Astrocyte (in vitro differentiated cells and primary cell): ENCODE results near the gene DENND10. TPM values are rescaled to one million over a fixed set of nuclear protein-coding genes. Genes with fewer than 3 reads are reported as not detected.

Source experiments
- DNase-seq: peaks from one replicate; pipeline ENCODE4 v3.0.0-alpha.2; 2010; ENCODE audit warnings: low read depth
- FAIRE-seq: peaks from 2 replicates; lab custom pipeline; 2011; peaks lifted over from hg19 to GRCh38; lab: Jason Lieb, UNC
- H2AFZ ChIP-seq: 2 replicates; pipeline ENCODE4 v1.6.0; 2012; ENCODE audit warnings: low read depth, low read length, inconsistent platforms
- H3K27ac ChIP-seq: 2 replicates; pipeline ENCODE4 v1.5.1; 2011; ENCODE audit warnings: low read depth, low read length, inconsistent platforms
- H3K27me3 ChIP-seq: 2 replicates; pipeline ENCODE4 v1.6.0; 2011; ENCODE audit warnings: low read length, inconsistent platforms; ENCODE audit not compliant: insufficient read depth
- H3K36me3 ChIP-seq: 2 replicates; pipeline ENCODE4 v1.5.1; 2011; ENCODE audit warnings: low read length, inconsistent platforms; ENCODE audit not compliant: insufficient read depth
- H3K4me1 ChIP-seq: 2 replicates; pipeline ENCODE4 v1.5.1; 2011; ENCODE audit warnings: low read length, inconsistent platforms; ENCODE audit not compliant: insufficient read depth
- H3K4me2 ChIP-seq: 2 replicates; pipeline ENCODE4 v1.6.0; 2012; ENCODE audit warnings: low read length, inconsistent platforms
- H3K4me3 ChIP-seq: 2 replicates; pipeline ENCODE4 v1.5.1; 2011; ENCODE audit warnings: low read depth, mild to moderate bottlenecking, low read length, inconsistent platforms; ENCODE audit not compliant: insufficient read depth
- H3K79me2 ChIP-seq: 2 replicates; pipeline ENCODE4 v1.6.0; 2012; ENCODE audit warnings: mild to moderate bottlenecking, low read length, inconsistent platforms; ENCODE audit not compliant: insufficient read depth
- H3K9ac ChIP-seq: 2 replicates; pipeline ENCODE4 v1.6.0; 2012; ENCODE audit warnings: mild to moderate bottlenecking, low read length, inconsistent platforms
- H3K9me3 ChIP-seq: 2 replicates; pipeline ENCODE4 v1.5.1; 2012; ENCODE audit warnings: low read depth, mild to moderate bottlenecking, low read length, inconsistent platforms; ENCODE audit not compliant: insufficient read depth
- H4K20me1 ChIP-seq: 2 replicates; pipeline ENCODE4 v1.6.0; 2012; ENCODE audit warnings: low read length, inconsistent platforms; ENCODE audit not compliant: insufficient read depth
- H3K27ac Mint-ChIP-seq: one replicate; pipeline ENCODE4 v1.8.0; 2021; ENCODE audit warnings: mild to moderate bottlenecking, mixed read lengths; ENCODE audit not compliant: unreplicated experiment
- H3K27me3 Mint-ChIP-seq: one replicate; pipeline ENCODE4 v1.8.0; 2021; ENCODE audit warnings: low read depth, mixed read lengths; ENCODE audit not compliant: unreplicated experiment
- H3K36me3 Mint-ChIP-seq: one replicate; pipeline ENCODE4 v1.8.0; 2021; ENCODE audit warnings: low read depth, mixed read lengths; ENCODE audit not compliant: unreplicated experiment
- H3K4me1 Mint-ChIP-seq: one replicate; pipeline ENCODE4 v1.8.0; 2021; ENCODE audit warnings: low read depth, mixed read lengths; ENCODE audit not compliant: unreplicated experiment
- H3K4me3 Mint-ChIP-seq: one replicate; pipeline ENCODE4 v1.8.0; 2021; ENCODE audit warnings: mild to moderate bottlenecking, moderate library complexity, mixed read lengths; ENCODE audit not compliant: unreplicated experiment
- H3K9me3 Mint-ChIP-seq: one replicate; pipeline ENCODE4 v1.8.0; 2021; ENCODE audit warnings: mild to moderate bottlenecking, mixed read lengths; ENCODE audit not compliant: unreplicated experiment
- CTCF ChIP-seq: IDR thresholded peaks from 2 replicates; pipeline ENCODE4 v1.5.1; 2011; ENCODE audit warnings: low read depth, mild to moderate bottlenecking, inconsistent platforms, low read length, moderate library complexity; ENCODE audit not compliant: insufficient read depth
- EZH2 ChIP-seq: IDR thresholded peaks from 2 replicates; pipeline ENCODE4 v1.6.1; 2012; ENCODE audit warnings: mild to moderate bottlenecking, low read length, inconsistent platforms; ENCODE audit not compliant: insufficient read depth
- total RNA-seq: library from RNA; stranded (reverse); gene quantifications from 2 replicates; pipeline ENCODE4 v1.2.1, GENCODE V29; 2021

DENND10 gene
- total RNA-seq, 1 donor from 2014 or later, result 41.8 TPM

GRCh38 chr10:119139464-119140067 lies 35.7 kb downstream of the DENND10 start:
- H3K27ac ChIP-seq, result no peak overlapping the region
- no peak overlapping the region for H2AFZ ChIP-seq
- Mint-ChIP-seq H3K27me3 (no peaks in the 10 kb centered on the region), H3K4me1 (peaks cover 8% of the 10 kb centered on the region), H3K27ac (peak overlapping the region; percentile 8), H3K36me3 (peaks cover 11% of the 10 kb centered on the region), H3K4me3 (no peak overlapping the region), H3K9me3 (no peaks in the 10 kb centered on the region)
- FAIRE-seq, result no peak
- no peak overlapping the region for H3K4me2 ChIP-seq
- H3K4me3 ChIP-seq, result no peak overlapping the region
- no peaks in the 10 kb centered on the region for H3K27me3 ChIP-seq
- H4K20me1 ChIP-seq, result no peaks in the 10 kb centered on the region
- no peaks in the 10 kb centered on the region for H3K4me1 ChIP-seq
- H3K36me3 ChIP-seq, result no peaks in the 10 kb centered on the region
- no peak for DNase-seq
- H3K79me2 ChIP-seq, result no peaks in the 10 kb centered on the region
- TF ChIP-seq CTCF, result peak; percentile 38
- TF ChIP-seq EZH2, result no peak
- H3K9me3 ChIP-seq, result no peaks in the 10 kb centered on the region
- H3K9ac ChIP-seq, result no peak overlapping the region

DNA sequence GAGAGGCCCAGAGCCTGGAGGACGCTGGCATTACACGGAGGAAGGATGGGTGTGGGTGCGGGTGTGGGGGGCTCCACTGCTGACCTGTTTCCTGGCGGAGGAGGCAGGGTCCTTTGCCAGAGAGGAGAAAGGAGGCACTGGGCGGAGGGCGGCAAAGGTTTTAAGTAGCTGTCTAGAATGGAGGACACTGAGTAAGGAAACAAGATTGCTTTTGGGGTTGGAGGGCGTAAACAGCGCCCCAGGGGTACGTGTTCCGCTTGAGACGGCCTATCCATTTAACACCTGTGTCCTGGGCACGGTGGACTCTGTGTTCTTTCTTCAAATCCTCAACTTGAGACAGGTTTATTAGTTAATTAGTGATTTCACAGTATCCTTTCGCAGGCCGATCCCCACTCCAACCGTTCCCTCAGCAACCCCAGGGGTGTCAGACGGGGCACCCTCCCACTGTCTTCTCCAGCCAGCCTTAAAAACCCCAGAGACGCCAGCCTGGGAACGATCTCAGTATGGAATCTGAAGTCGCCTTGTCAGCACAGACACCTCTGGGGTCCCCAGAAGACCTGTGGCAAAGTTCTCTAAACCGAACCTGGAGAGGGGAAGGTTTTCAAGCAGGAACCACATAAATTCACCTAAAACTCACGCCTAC lies 36.8 kb downstream of the DENND10 start:
- Histone ChIP-seq H3K4me3 (no peak overlapping the region), H2AFZ (no peak overlapping the region), H3K27ac (no peak overlapping the region), H3K9me3 (no peaks in the 10 kb centered on the region), H3K27me3 (no peaks in the 10 kb centered on the region), H3K9ac (no peak overlapping the region), H3K36me3 (no peaks in the 10 kb centered on the region), H3K4me1 (no peaks in the 10 kb centered on the region), H3K4me2 (no peak overlapping the region), H4K20me1 (no peaks in the 10 kb centered on the region), H3K79me2 (no peaks in the 10 kb centered on the region)
- Mint-ChIP-seq H3K4me3 (no peak overlapping the region), H3K9me3 (no peaks in the 10 kb centered on the region), H3K4me1 (peaks cover 5% of the 10 kb centered on the region), H3K27ac (no peak overlapping the region), H3K27me3 (no peaks in the 10 kb centered on the region), H3K36me3 (peaks cover 11% of the 10 kb centered on the region)
- DNase-seq (no peak), FAIRE-seq (no peak)
- no peak for TF ChIP-seq EZH2
- TF ChIP-seq CTCF, result no peak

GRCh38 chr10:119143657-119144056 lies 39.7 kb downstream of the DENND10 start:
- Histone ChIP-seq H3K27ac (no peak overlapping the region), H3K36me3 (no peaks in the 10 kb centered on the region), H3K4me2 (no peak overlapping the region), H3K4me1 (no peaks in the 10 kb centered on the region), H3K4me3 (no peak overlapping the region), H3K79me2 (no peaks in the 10 kb centered on the region), H3K9ac (no peak overlapping the region), H4K20me1 (no peaks in the 10 kb centered on the region), H3K9me3 (no peaks in the 10 kb centered on the region), H3K27me3 (no peaks in the 10 kb centered on the region), H2AFZ (no peak overlapping the region)
- H3K27me3 Mint-ChIP-seq, result no peaks in the 10 kb centered on the region
- peaks cover 2% of the 10 kb centered on the region for H3K4me1 Mint-ChIP-seq
- DNase-seq (no peak), FAIRE-seq (no peak)
- no peak overlapping the region for H3K27ac Mint-ChIP-seq
- no peak for TF ChIP-seq CTCF
- TF ChIP-seq EZH2, result no peak
- H3K4me3 Mint-ChIP-seq, result no peak overlapping the region
- H3K36me3 Mint-ChIP-seq, result peaks cover 18% of the 10 kb centered on the region
- H3K9me3 Mint-ChIP-seq, result no peaks in the 10 kb centered on the region
